K562 (cell line): Measurements from ENCODE around the gene CEP131. TPM values are rescaled to one million over a fixed set of nuclear protein-coding genes. Genes with fewer than 3 reads are reported as not detected.
A peak's percentile ranks its signal among the peaks of the same experiment; 100 is the strongest.

Source experiments
- ADNP ChIP-seq: fragments of 200-800 bp; sonication (Bioruptor generic); IDR thresholded peaks from 2 replicates; pipeline ENCODE4 v1.6.1; 2016; ENCODE audit warnings: missing genetic modification characterization, missing compliant biosample characterization
- ARID3B ChIP-seq: fragments of 250-450 bp; sonication (Bioruptor Pico); IDR thresholded peaks from 2 replicates; pipeline ENCODE4 v1.4.0; 2020; ENCODE audit warnings: borderline replicate concordance
- CHD1 ChIP-seq: fragments of 200-600 bp; sonication (generic); IDR thresholded peaks from one replicate; pipeline ENCODE4 v1.6.1; 2012; ENCODE audit warnings: mild to moderate bottlenecking, moderate library complexity, low read length, inconsistent platforms
- CREB3 ChIP-seq: fragments of 450-650 bp; conservative IDR thresholded peaks from 2 replicates; pipeline ENCODE4 v1.6.1; 2016; ENCODE audit warnings: missing genetic modification characterization, low read depth, mild to moderate bottlenecking, missing compliant biosample characterization, moderate library complexity
- FOXK1 ChIP-seq: sonication (generic); formaldehyde crosslinking; IDR thresholded peaks from 2 replicates; pipeline ENCODE4 v1.8.0; 2022; ENCODE audit warnings: missing genetic modification reagents, mild to moderate bottlenecking, borderline replicate concordance
- HMGN3 ChIP-seq: IDR thresholded peaks from 2 replicates; pipeline ENCODE4 v1.6.1; 2011; ENCODE audit warnings: borderline replicate concordance, low read depth, mild to moderate bottlenecking, mixed read lengths, low read length; ENCODE audit not compliant: insufficient read length; ENCODE audit errors: extremely low read depth
- HMGXB4 ChIP-seq: sonication (generic); formaldehyde crosslinking; IDR thresholded peaks from 2 replicates; pipeline ENCODE4 v1.8.1; 2023; ENCODE audit warnings: mild to moderate bottlenecking, missing genetic modification reagents
- KHSRP ChIP-seq: fragments of 450-650 bp; IDR thresholded peaks from 2 replicates; pipeline ENCODE4 v1.6.1; 2017
- NR2C2 ChIP-seq, 2 experiments: fragments of 200-800 bp in 1 of 2; sonication (Bioruptor generic) in 1 of 2; sonication (generic) in 1 of 2; formaldehyde crosslinking in 1 of 2; IDR thresholded peaks; 2 replicates each; pipeline versions ENCODE4 v1.6.1 to v1.8.0; 2016 to 2022; ENCODE audit warnings: mild to moderate bottlenecking in 1 of 2, missing compliant biosample characterization in 1 of 2, missing genetic modification characterization in 1 of 2, missing genetic modification reagents in 1 of 2
- POLR3A ChIP-seq: IDR thresholded peaks from 2 replicates; pipeline ENCODE4 v1.6.1; 2011; ENCODE audit warnings: borderline replicate concordance, mild to moderate bottlenecking, moderate library complexity; ENCODE audit not compliant: insufficient read length, insufficient read depth; ENCODE audit errors: extremely low read depth
- PURB ChIP-seq: sonication (generic); formaldehyde crosslinking; IDR thresholded peaks from 2 replicates; pipeline ENCODE4 v1.9.0; 2021; ENCODE audit warnings: low read depth, mild to moderate bottlenecking, missing genetic modification reagents
- RFX1 ChIP-seq: fragments of 450-650 bp; IDR thresholded peaks from 2 replicates; pipeline ENCODE4 v1.6.1; 2016; ENCODE audit warnings: mild to moderate bottlenecking, moderate library complexity
- SFPQ ChIP-seq: fragments of 200-400 bp; formaldehyde crosslinking; IDR thresholded peaks from 2 replicates; pipeline ENCODE4 v1.6.1; 2017; ENCODE audit warnings: mild to moderate bottlenecking, low read depth, low read length, moderate library complexity
- SP2 ChIP-seq: IDR thresholded peaks from 2 replicates; pipeline ENCODE4 v1.6.1; 2011; ENCODE audit warnings: mild to moderate bottlenecking, low read depth, low read length, moderate library complexity; ENCODE audit not compliant: poor library complexity, severe bottlenecking; ENCODE audit errors: extremely low read depth
- SUPT5H ChIP-seq: fragments of 450-650 bp; IDR thresholded peaks from 2 replicates; pipeline ENCODE4 v1.6.1; 2016
- USF2 ChIP-seq: sonication (generic); formaldehyde crosslinking; IDR thresholded peaks from 2 replicates; pipeline ENCODE4 v1.5.0; 2020; ENCODE audit warnings: missing genetic modification reagents
- ZNF3 ChIP-seq: fragments of 250-450 bp; sonication (Bioruptor Pico); IDR thresholded peaks from 2 replicates; pipeline ENCODE4 v1.5.0; 2021; ENCODE audit warnings: mild to moderate bottlenecking, moderate library complexity
- ZNF507 ChIP-seq: conservative IDR thresholded peaks from 2 replicates; pipeline ENCODE4 v1.6.1; 2017; ENCODE audit warnings: missing genetic modification characterization, missing compliant biosample characterization
- ZZZ3 ChIP-seq: fragments of 450-650 bp; IDR thresholded peaks from 2 replicates; pipeline ENCODE4 v1.6.1; 2016; ENCODE audit warnings: antibody characterized with exemption, mild to moderate bottlenecking, moderate library complexity
- polyA plus RNA-seq, 8 experiments: library from polyadenylated mRNA; depleted of rRNA in 4 of 8; stranded (reverse) in 5 of 8; unstranded in 3 of 8; fragments of >200 nt; fragmentation: Nextera tagmentation in 2 of 8; fragmentation: Illumina TruSeq in 1 of 8; extraction: Ambion mirVana in 2 of 8; extraction: Trizol in 1 of 8; gene quantifications; 2 replicates each; pipeline versions ENCODE4 v1.2.1 to v1.2.3, GENCODE V29; 2011 to 2014; ENCODE audit warnings: inconsistent platforms in 1 of 8, missing spikeins in 1 of 8
- total RNA-seq, 7 experiments: library from RNA; depleted of rRNA in 6 of 7; stranded (reverse); fragments of >200 nt in 6 of 7; fragmentation: Illumina TruSeq in 2 of 7; extraction: Trizol in 2 of 7; gene quantifications; 2 replicates each; pipeline versions ENCODE4 v1.2.1 to v1.2.3, GENCODE V29; 2011 to 2021; ENCODE audit warnings: low replicate concordance in 1 of 7

Gene CEP131
- total and polyA plus RNA-seq, 9 of the 15 experiments (the other 6 are each of a cell fraction or from before 2014, with no cell fraction given) = 0.24 to 21.2 (median 2.3) TPM

- TF ChIP-seq CREB3 (no peak), ZZZ3 (no peak), SUPT5H (no peak), CHD1 (peak; percentile 27), HMGXB4 (CRISPR knock-in tag) (no peak), SFPQ (no peak), PURB (CRISPR knock-in tag) (no peak), ZNF507 (tag) (no peak), NR2C2 (CRISPR knock-in tag; IDR thresholded peaks at IDR 0.05) (no peak), NR2C2 (tag; IDR thresholded peaks at IDR 0.05) (peak; percentile 5; the same call in 1 of the 2 replicates), ADNP (tag) (no peak), ARID3B (no peak), ZNF3 (CRISPR knock-in tag) (no peak), HMGN3 (no peak), RFX1 (no peak), POLR3A (no peak), KHSRP (no peak), SP2 (peak; percentile 12), FOXK1 (0 out of 2 replicates have a peak, but pooled peaks have one; percentile 30), USF2 (CRISPR knock-in tag) (no peak)
Observed at GRCh38 chr17:81239714-81240555, 17.2 kb upstream of the CEP131 start (continued).
